HG02642 (cell line): ENCODE data around the gene CHP1.
"Not testable (repeated sequence)": the region's sequence is repeated elsewhere in the genome, so short reads cannot be mapped to it uniquely, and the experiment has no call there.

Source experiments
- ATAC-seq: cut with Tn5 transposase; IDR thresholded peaks from one replicate; pipeline ENCODE4 v1.9.1; 2021; ENCODE audit warnings: mild to moderate bottlenecking; ENCODE audit not compliant: unreplicated experiment, poor library complexity

Gene CHP1

GRCh38 chr15:41288464-41288863 lies 57.4 kb downstream of the CHP1 start:
- ATAC-seq: no peak

- no peak for ATAC-seq
These were observed 58.9 kb downstream of the CHP1 start for GRCh38 chr15:41289953-41290352.

GRCh38 chr15:41291065-41291631 lies 60.1 kb downstream of the CHP1 start:
- peak; percentile 84 for ATAC-seq

GRCh38 chr15:41292521-41292920 lies 61.5 kb downstream of the CHP1 start:
- ATAC-seq: no peak

- ATAC-seq: not testable (repeated sequence)
These were observed 70.1 kb downstream of the CHP1 start for GRCh38 chr15:41301139-41301538.

GRCh38 chr15:41301587-41301986 lies 70.5 kb downstream of the CHP1 start:
- ATAC-seq: no peak

GRCh38 chr15:41304149-41304770 lies 73.2 kb downstream of the CHP1 start:
- no peak for ATAC-seq

GRCh38 chr15:41307679-41308078 lies 76.6 kb downstream of the CHP1 start:
- ATAC-seq: no peak

GRCh38 chr15:41309226-41309905 lies 78.3 kb downstream of the CHP1 start:
- ATAC-seq: no peak

- ATAC-seq: not testable (repeated sequence)
These were observed 89.8 kb downstream of the CHP1 start for GRCh38 chr15:41320805-41321330.

- no peak for ATAC-seq
These were observed 92.5 kb downstream of the CHP1 start for GRCh38 chr15:41323611-41324010.

- no peak for ATAC-seq
These were observed 100.2 kb downstream of the CHP1 start for GRCh38 chr15:41331281-41331680.
